ENCODE measurements around the gene ABLIM1.

The ABLIM1 gene

DNA sequence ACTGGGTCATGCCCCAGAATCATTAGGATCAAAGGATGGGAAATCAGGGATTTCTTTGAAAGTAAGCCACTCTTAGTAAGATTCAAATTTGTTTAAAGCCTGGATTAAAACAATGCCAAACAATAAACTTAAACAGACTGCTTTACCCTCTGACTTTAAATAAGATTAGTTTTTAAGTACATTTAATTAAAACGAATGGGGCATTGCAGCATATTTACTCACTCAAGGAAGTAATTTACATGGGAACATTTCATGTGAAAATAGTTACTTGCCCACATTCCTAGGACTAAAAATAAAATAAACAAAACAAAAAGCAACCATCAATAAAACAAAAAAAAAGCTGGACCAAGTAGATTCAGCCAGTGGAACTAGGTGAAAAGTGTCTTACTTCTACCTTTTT, 7.8 kb downstream of the ABLIM1 start:
- no peak overlapping the region for H3K4me3 ChIP-seq (ENCODE audit: low read depth in 1 of 2, low read length in 2 of 2)
- no peaks in the 10 kb centered on the region for H3K27me3 ChIP-seq (ENCODE audit: control insufficient read depth in 1 of 2, insufficient read depth in 2 of 2, low read length in 2 of 2)
- peaks cover 0 to 12% of the 10 kb centered on the region in 2 donors for H3K4me1 ChIP-seq (ENCODE audit: control insufficient read depth in 1 of 2, insufficient read depth in 2 of 2, low read length in 2 of 2)
- H3K36me3 ChIP-seq (ENCODE audit: control insufficient read depth in 1 of 2, insufficient read depth in 2 of 2, low read length in 2 of 2) = no peaks in the 10 kb centered on the region
- H3K27ac ChIP-seq (ENCODE audit: low read depth, low read length) = no peak overlapping the region
- no peak overlapping the region for H3K9ac ChIP-seq (ENCODE audit: low read depth in 1 of 2, low read length in 2 of 2)
- H3K9me3 ChIP-seq (ENCODE audit: control insufficient read depth in 1 of 2, low read length in 2 of 2) = no peaks in the 10 kb centered on the region

DNA sequence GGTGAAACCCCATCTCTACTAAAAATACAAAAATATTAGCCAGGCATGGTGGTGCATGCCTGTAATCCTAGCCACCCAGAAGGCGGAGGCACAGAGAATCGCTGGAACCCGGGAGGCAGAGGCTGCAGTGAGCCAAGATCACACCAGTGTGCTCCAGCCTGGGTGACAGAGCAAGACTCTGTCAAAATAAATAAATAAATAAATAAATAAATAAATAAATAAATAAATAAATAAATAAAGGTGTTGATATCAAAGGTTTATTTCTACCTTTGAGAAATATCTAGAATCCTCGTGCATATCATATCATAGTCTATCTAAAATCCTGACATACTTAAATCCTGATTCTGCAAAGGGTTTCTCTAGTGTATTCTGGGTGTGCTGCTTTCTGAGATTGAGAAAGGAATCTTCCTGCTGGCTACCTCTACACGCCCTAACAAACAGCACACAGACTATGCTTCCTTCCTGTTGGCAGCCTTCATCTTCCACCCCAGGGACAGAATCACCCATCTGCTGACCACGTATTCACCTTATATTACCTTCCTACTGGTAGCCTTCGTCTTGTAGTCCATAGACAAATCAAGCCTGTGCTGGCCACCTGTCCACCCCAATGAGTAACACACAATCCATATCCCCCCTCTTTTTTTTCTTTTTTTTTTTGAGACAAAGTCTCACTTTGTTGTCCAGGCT, 8.7 kb downstream of the ABLIM1 start:
- H3K4me1 ChIP-seq (ENCODE audit: control insufficient read depth in 1 of 2, insufficient read depth in 2 of 2, low read length in 2 of 2) = peaks cover 0 to 12% of the 10 kb centered on the region in 2 donors

GRCh38 chr10:114648368-114648767, 9.7 kb downstream of the ABLIM1 start:
- Histone ChIP-seq H3K4me1 (ENCODE audit: control insufficient read depth in 1 of 2, insufficient read depth in 2 of 2, low read length in 2 of 2) (peaks cover 0 to 12% of the 10 kb centered on the region in 2 donors), H3K36me3 (ENCODE audit: control insufficient read depth in 1 of 2, insufficient read depth in 2 of 2, low read length in 2 of 2) (no peaks in the 10 kb centered on the region), H3K4me3 (ENCODE audit: low read depth in 1 of 2, low read length in 2 of 2) (no peak overlapping the region), H3K9ac (ENCODE audit: low read depth in 1 of 2, low read length in 2 of 2) (no peak overlapping the region), H3K27me3 (ENCODE audit: control insufficient read depth in 1 of 2, insufficient read depth in 2 of 2, low read length in 2 of 2) (no peaks in the 10 kb centered on the region), H3K9me3 (ENCODE audit: control insufficient read depth in 1 of 2, low read length in 2 of 2) (no peaks in the 10 kb centered on the region), H3K27ac (ENCODE audit: low read depth, low read length) (no peak overlapping the region)

More for the DNA sequence above, 8.7 kb downstream of the ABLIM1 start:
- H3K9ac ChIP-seq (ENCODE audit: low read depth in 1 of 2, low read length in 2 of 2) = no peak overlapping the region
- H3K36me3 ChIP-seq (ENCODE audit: control insufficient read depth in 1 of 2, insufficient read depth in 2 of 2, low read length in 2 of 2) = no peaks in the 10 kb centered on the region
- no peak overlapping the region for H3K27ac ChIP-seq (ENCODE audit: low read depth, low read length)
- H3K4me3 ChIP-seq (ENCODE audit: low read depth in 1 of 2, low read length in 2 of 2) = no peak overlapping the region
- no peaks in the 10 kb centered on the region for H3K27me3 ChIP-seq (ENCODE audit: control insufficient read depth in 1 of 2, insufficient read depth in 2 of 2, low read length in 2 of 2)
- no peaks in the 10 kb centered on the region for H3K9me3 ChIP-seq (ENCODE audit: control insufficient read depth in 1 of 2, low read length in 2 of 2)

DNA sequence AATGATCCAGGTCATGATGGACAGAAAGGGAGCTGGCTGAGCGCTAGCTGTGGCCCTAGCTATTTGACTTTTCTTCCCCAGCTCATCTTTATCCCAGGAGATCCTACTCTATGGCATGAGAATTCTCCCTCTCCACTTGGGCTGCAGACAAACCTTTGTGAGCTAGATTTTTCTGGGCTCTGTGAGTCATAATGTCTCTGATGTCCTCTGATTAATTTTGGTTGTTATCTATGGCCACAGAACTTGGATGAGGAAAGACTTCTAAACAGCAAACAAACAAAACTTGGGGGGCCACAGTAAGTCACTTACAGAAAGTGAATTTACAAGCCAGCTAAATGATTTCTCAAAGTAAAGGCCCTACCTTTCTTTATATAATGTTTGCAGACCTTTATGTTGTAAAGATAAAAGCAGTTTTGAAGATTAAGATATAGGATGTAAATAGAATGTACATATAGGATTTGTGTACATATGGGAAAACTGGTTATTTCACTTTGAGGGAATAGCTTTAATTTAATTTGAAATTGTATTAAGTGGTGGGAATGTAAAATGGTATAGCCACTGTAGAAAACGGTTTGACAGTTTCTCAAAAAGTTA, 10.4 kb downstream of the ABLIM1 start:
- Histone ChIP-seq H3K27ac (ENCODE audit: low read depth, low read length) (no peak overlapping the region), H3K27me3 (ENCODE audit: control insufficient read depth in 1 of 2, insufficient read depth in 2 of 2, low read length in 2 of 2) (no peaks in the 10 kb centered on the region), H3K9me3 (ENCODE audit: control insufficient read depth in 1 of 2, low read length in 2 of 2) (no peaks in the 10 kb centered on the region), H3K4me3 (ENCODE audit: low read depth in 1 of 2, low read length in 2 of 2) (no peak overlapping the region), H3K36me3 (ENCODE audit: control insufficient read depth in 1 of 2, insufficient read depth in 2 of 2, low read length in 2 of 2) (no peaks in the 10 kb centered on the region), H3K4me1 (ENCODE audit: control insufficient read depth in 1 of 2, insufficient read depth in 2 of 2, low read length in 2 of 2) (peaks cover 0 to 8% of the 10 kb centered on the region in 2 donors), H3K9ac (ENCODE audit: low read depth in 1 of 2, low read length in 2 of 2) (no peak overlapping the region)

- Histone ChIP-seq H3K4me3 (ENCODE audit: low read depth in 1 of 2, low read length in 2 of 2) (no peak overlapping the region), H3K9ac (ENCODE audit: low read depth in 1 of 2, low read length in 2 of 2) (no peak overlapping the region), H3K27ac (ENCODE audit: low read depth, low read length) (no peak overlapping the region), H3K36me3 (ENCODE audit: control insufficient read depth in 1 of 2, insufficient read depth in 2 of 2, low read length in 2 of 2) (no peaks in the 10 kb centered on the region), H3K4me1 (ENCODE audit: control insufficient read depth in 1 of 2, insufficient read depth in 2 of 2, low read length in 2 of 2) (peaks cover 0 to 8% of the 10 kb centered on the region in 2 donors), H3K27me3 (ENCODE audit: control insufficient read depth in 1 of 2, insufficient read depth in 2 of 2, low read length in 2 of 2) (no peaks in the 10 kb centered on the region), H3K9me3 (ENCODE audit: control insufficient read depth in 1 of 2, low read length in 2 of 2) (no peaks in the 10 kb centered on the region)
Observed at GRCh38 chr10:114646426-114646825, 11.6 kb downstream of the ABLIM1 start.

DNA sequence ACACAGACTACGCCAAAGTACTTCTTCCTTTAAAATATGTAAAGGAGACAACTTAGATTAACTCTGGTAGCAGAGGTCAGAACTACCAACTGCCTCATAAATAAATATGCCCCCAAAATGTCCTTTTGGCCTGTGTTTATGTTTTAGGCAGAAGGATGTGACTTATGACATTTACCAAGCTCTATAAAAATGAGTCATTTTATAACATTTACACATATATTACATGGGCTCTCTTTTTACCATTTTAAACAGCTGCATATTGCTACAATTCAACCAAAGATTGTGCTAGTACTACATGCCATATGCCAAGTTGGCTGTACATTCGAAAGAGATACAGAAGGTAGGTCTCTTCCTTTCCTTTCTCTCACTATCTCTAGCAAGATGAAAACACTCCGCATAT, 12.4 kb downstream of the ABLIM1 start:
- Histone ChIP-seq H3K9ac (ENCODE audit: low read depth in 1 of 2, low read length in 2 of 2) (no peak overlapping the region), H3K4me1 (ENCODE audit: control insufficient read depth in 1 of 2, insufficient read depth in 2 of 2, low read length in 2 of 2) (peaks cover 0 to 8% of the 10 kb centered on the region in 2 donors), H3K27ac (ENCODE audit: low read depth, low read length) (no peak overlapping the region), H3K27me3 (ENCODE audit: control insufficient read depth in 1 of 2, insufficient read depth in 2 of 2, low read length in 2 of 2) (no peaks in the 10 kb centered on the region), H3K4me3 (ENCODE audit: low read depth in 1 of 2, low read length in 2 of 2) (no peak overlapping the region), H3K36me3 (ENCODE audit: control insufficient read depth in 1 of 2, insufficient read depth in 2 of 2, low read length in 2 of 2) (no peaks in the 10 kb centered on the region), H3K9me3 (ENCODE audit: control insufficient read depth in 1 of 2, low read length in 2 of 2) (no peaks in the 10 kb centered on the region)

GRCh38 chr10:114643158-114643557, 14.9 kb downstream of the ABLIM1 start:
- Histone ChIP-seq H3K9ac (ENCODE audit: low read depth in 1 of 2, low read length in 2 of 2) (no peak overlapping the region), H3K27me3 (ENCODE audit: control insufficient read depth in 1 of 2, insufficient read depth in 2 of 2, low read length in 2 of 2) (no peaks in the 10 kb centered on the region), H3K4me3 (ENCODE audit: low read depth in 1 of 2, low read length in 2 of 2) (no peak overlapping the region), H3K36me3 (ENCODE audit: control insufficient read depth in 1 of 2, insufficient read depth in 2 of 2, low read length in 2 of 2) (no peaks in the 10 kb centered on the region), H3K9me3 (ENCODE audit: control insufficient read depth in 1 of 2, low read length in 2 of 2) (no peaks in the 10 kb centered on the region), H3K4me1 (ENCODE audit: control insufficient read depth in 1 of 2, insufficient read depth in 2 of 2, low read length in 2 of 2) (peaks cover 0 to 6% of the 10 kb centered on the region in 2 donors), H3K27ac (ENCODE audit: low read depth, low read length) (no peak overlapping the region)

- Histone ChIP-seq H3K36me3 (ENCODE audit: control insufficient read depth in 1 of 2, insufficient read depth in 2 of 2, low read length in 2 of 2) (no peaks in the 10 kb centered on the region), H3K4me3 (ENCODE audit: low read depth in 1 of 2, low read length in 2 of 2) (no peak overlapping the region), H3K27ac (ENCODE audit: low read depth, low read length) (no peak overlapping the region), H3K9ac (ENCODE audit: low read depth in 1 of 2, low read length in 2 of 2) (no peak overlapping the region), H3K4me1 (ENCODE audit: control insufficient read depth in 1 of 2, insufficient read depth in 2 of 2, low read length in 2 of 2) (peaks cover 0 to 6% of the 10 kb centered on the region in 2 donors), H3K27me3 (ENCODE audit: control insufficient read depth in 1 of 2, insufficient read depth in 2 of 2, low read length in 2 of 2) (no peaks in the 10 kb centered on the region), H3K9me3 (ENCODE audit: control insufficient read depth in 1 of 2, low read length in 2 of 2) (no peaks in the 10 kb centered on the region)
Observed at GRCh38 chr10:114642729-114643128, 15.3 kb downstream of the ABLIM1 start.

- H3K4me1 ChIP-seq (ENCODE audit: control insufficient read depth in 1 of 2, insufficient read depth in 2 of 2, low read length in 2 of 2) = no peaks in the 10 kb centered on the region
- no peak overlapping the region for H3K4me3 ChIP-seq (ENCODE audit: low read depth in 1 of 2, low read length in 2 of 2)
- no peaks in the 10 kb centered on the region for H3K36me3 ChIP-seq (ENCODE audit: control insufficient read depth in 1 of 2, insufficient read depth in 2 of 2, low read length in 2 of 2)
- no peak overlapping the region for H3K9ac ChIP-seq (ENCODE audit: low read depth in 1 of 2, low read length in 2 of 2)
- H3K27ac ChIP-seq (ENCODE audit: low read depth, low read length) = no peak overlapping the region
- no peaks in the 10 kb centered on the region for H3K9me3 ChIP-seq (ENCODE audit: control insufficient read depth in 1 of 2, low read length in 2 of 2)
- H3K27me3 ChIP-seq (ENCODE audit: control insufficient read depth in 1 of 2, insufficient read depth in 2 of 2, low read length in 2 of 2) = no peaks in the 10 kb centered on the region
Observed at GRCh38 chr10:114638821-114639625, 19.1 kb downstream of the ABLIM1 start.
